ENCODE data around the gene WWTR1.

Gene WWTR1

DNA sequence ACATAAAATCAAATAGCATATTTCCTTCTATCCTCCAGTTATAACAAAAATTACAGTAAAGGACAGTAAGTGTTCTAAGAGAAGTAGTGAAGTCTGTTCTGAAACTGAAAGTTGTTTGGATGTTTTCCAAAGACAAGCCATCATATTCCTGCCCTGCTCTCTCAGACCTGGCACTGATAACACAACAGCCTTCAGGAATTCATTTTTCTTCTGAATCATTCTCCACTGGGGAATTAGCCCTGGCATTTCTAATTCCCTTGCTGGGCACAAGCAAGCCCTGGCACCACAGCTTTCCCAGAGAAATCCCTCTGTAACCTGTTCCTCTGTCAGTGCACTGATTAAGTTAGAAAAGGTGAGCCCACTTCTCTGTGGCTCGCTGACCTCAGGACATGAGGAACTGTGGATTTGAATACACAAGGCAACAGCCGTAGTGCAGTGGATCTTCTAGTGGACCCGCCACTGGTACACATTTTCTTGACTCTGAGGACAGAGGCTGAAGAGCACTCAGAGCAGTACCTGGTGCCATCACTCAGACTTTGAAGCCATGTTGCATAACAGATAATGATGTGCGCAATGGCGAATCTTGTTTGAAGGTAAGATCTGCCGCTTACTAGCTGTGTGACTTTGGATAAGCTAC lies 61.6 kb downstream of the WWTR1 start:
- DNase-seq (ENCODE audit: low read depth in 3 of 3, low spot score in 1 of 3): no peak

GRCh38 chr3:149593418-149594160 lies 64.2 kb downstream of the WWTR1 start:
- DNase-seq (ENCODE audit: low read depth in 3 of 3, low spot score in 1 of 3): no peak

DNA sequence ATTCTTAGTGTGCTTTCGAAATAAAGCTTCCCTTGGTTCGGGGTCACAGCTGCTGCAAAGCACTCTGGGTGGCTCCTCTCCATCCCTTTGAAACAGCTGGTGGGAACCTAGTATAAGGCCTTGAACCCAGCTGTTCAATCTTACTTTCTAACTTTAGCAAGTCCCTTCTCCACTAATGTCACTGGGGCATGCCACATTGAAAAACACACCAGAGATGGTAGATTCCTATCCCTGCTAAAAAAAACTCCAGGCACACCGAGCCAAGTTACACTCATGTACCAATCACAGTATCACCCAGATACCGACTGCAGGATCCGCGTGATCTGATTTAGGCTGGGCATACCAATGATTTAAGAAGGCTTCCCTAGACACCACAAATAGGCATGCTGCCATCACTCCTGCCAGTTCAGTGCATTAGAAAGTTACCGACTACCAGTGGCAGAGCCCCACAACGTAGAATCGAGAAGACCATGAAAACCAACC lies 65.0 kb downstream of the WWTR1 start:
- DNase-seq (ENCODE audit: low read depth in 3 of 3, low spot score in 1 of 3): no peak

DNA sequence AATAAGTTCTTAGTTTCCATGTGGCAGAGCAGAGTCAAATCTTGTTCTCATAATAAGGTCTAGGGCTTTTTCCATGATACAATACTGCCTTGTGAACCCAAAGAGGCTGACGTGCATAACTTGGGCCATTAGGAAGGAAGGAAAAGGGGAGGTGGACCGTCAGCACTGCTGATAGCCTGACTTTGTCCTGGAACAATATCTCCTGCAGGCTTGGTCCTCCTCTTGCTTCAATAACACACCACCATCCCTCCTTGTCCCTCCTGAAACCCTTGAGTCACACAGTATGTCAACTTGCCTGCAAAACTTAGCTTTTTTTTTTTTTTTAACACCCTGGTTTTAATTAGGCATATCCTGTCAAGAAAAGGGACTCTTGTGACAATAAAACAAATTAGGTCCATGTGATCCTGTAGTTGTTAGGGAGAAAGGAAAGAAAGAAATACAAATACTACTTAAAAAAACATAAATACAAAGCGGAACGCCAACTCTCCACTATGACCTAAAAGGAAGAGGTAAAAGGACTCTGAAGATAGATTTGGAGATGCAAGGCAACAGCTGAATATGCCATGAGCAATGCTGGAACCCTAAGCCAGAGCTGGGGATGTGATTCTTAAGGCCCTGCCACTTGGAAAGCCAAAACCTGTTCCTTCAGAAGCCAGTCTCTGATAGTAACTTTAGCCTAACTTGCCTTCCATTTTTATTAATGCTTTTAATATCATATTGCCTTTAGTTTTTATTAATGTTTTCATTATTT lies 67.0 kb downstream of the WWTR1 start:
- DNase-seq (ENCODE audit: low read depth in 3 of 3, low spot score in 1 of 3): no peak

DNA sequence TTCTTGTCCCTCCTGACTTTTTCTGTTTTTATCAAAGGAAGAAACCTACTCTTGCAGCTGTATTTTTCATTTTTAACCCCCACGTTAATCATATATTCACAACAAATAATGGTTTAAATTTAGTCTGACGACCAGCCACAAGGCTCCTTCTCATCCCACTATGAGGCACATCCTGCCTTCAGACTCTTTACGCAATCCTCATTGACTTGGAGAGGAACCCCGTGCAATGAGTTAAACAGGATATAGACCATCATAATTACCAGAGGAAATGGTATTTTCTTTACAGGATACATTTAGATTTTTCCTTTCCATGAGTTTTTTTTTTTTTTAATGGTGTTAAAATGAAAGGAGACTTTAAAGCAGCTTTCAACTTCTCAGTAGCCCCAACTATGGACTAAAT lies 68.5 kb downstream of the WWTR1 start:
- DNase-seq (ENCODE audit: low read depth in 3 of 3, low spot score in 1 of 3): no peak

DNA sequence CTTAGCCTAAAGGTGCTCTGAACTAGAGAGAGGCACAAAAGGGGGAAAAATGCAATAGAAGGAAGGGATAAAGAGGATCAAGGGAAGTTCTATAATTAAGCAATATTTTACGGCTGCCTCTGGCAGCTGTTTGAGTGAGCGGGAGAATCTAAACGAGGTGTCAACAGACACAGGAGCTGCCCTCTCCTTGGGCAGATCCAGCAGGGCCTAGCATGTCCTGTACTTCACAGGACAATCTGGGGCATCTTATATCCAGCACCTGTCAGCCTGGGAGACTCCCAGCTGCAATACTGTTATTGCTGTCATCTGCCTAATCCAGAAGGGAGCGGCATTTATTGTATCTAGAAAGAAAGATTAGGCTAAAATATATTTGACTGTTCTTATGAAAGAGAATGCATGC lies 68.9 kb downstream of the WWTR1 start:
- DNase-seq (ENCODE audit: low read depth in 3 of 3, low spot score in 1 of 3): no peak

- no peak for DNase-seq (ENCODE audit: low read depth in 3 of 3, low spot score in 1 of 3)
Measured at GRCh38 chr3:149587383-149587782, 70.4 kb downstream of the WWTR1 start.

DNA sequence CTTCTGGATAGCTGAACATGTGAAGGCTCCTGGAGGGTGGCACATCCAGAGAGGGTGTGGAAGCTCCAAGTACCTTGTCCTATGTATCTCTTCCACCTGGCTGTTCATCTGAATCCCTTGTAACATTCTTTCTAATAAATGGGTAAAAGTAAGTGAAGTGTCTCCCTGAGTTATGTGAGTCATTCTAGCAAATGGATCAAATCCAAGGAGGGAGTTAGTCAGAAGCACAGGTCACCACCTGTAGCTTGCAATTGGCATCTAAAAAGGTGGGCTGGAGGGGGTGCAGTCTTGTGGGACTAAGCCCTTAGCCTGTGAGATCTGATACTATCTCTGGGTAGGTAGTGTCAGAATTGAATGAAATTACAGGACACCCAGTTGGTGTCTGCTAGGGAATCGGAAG lies 71.0 kb downstream of the WWTR1 start:
- no peak for DNase-seq (ENCODE audit: low read depth in 3 of 3, low spot score in 1 of 3)

GRCh38 chr3:149585401-149585726 lies 72.5 kb downstream of the WWTR1 start:
- DNase-seq (ENCODE audit: low read depth in 3 of 3, low spot score in 1 of 3): no peak

DNA sequence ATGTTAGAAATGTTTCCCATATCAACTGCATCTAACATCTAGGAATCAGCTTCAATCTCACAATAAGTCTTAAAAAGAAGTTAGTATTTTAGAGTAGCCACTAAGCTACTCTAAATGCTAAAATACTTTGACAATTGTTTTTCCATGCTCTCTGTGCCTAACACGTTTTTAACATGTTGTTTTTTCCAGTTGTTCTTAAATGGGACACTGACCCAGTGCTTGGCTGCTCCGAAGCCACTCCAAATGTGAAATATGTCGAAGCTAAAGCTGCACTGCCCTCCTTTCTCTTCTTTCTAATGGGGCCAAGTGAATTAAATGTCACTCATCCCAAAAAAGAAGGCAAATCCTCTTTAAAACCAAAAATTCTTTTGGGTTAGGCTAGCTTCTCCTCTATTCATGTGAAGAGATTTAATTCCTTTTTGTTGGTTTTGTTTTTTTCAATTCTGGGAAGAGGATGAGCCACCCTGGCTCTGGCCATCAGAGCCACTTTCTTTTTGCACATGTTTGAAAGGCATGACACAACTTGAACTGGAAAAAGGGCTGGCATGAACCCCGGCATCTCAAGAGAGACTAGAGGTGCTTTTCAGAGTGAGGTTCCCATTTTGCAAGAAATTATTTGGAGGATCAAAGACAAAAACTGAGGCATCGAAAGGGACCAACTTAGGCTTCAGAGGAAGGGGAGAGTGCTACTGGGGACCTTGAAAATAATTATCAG lies 73.7 kb downstream of the WWTR1 start:
- DNase-seq (ENCODE audit: low read depth in 3 of 3, low spot score in 1 of 3): no peak

DNA sequence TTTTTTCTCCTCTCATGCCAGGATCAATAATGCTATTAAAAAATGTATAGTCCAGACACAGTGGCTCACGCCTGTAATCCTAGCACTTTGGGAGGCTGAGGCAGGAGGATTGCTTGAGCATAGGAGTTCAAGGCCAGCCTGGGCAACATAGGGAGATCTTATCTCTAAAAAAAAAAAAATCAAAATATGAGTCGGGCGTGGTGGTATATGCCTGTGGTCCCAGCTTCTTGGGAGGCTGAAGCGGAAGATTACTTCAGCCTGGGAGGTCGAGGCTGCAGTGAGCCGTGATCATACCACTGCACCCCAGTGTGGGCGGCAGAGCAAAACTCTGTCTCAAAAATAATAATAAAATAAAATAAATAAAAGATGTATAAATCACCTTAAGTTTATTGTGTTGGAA lies 75.4 kb downstream of the WWTR1 start:
- DNase-seq (ENCODE audit: low read depth in 3 of 3, low spot score in 1 of 3): no peak

GRCh38 chr3:149581681-149582370 lies 76.0 kb downstream of the WWTR1 start:
- no peak for DNase-seq (ENCODE audit: low read depth in 3 of 3, low spot score in 1 of 3)

- DNase-seq (ENCODE audit: low read depth in 3 of 3, low spot score in 1 of 3): no peak
Measured at GRCh38 chr3:149581248-149581647, 76.6 kb downstream of the WWTR1 start.

DNA sequence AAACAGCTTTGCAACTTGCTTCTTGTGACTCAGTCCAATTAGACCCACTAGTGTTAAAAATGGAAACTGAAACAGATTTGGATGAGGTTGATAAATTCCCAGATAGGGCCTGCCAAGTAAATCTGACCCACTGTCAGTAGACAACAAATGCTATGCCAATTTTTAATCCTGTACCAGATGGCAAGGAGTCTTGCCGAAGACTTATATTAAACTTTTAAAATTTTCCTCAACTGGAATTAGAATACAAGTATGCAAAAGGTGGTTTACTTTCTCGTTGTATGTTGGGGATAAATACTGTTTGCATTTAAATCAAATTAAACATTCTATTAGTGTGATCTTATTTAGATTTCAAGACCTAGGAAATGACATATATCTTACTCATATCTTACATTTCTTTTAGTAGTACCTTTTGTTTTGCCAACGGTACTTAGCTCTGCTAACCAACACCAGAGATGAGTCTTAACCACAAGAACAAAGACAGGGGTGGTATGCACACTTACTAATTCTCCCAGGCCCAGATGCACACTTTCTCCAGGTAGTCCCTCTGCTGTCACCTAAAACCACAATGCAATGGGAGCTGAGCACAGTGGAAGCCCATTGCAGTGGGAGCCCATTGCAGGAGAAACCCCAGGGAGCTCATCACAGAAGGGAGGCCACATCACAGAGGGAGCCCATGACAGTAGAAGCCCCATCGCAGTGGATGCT lies 77.8 kb downstream of the WWTR1 start:
- no peak for DNase-seq (ENCODE audit: low read depth in 3 of 3, low spot score in 1 of 3)

GRCh38 chr3:149579161-149579560 lies 78.7 kb downstream of the WWTR1 start:
- DNase-seq (ENCODE audit: low read depth in 3 of 3, low spot score in 1 of 3): no peak

DNA sequence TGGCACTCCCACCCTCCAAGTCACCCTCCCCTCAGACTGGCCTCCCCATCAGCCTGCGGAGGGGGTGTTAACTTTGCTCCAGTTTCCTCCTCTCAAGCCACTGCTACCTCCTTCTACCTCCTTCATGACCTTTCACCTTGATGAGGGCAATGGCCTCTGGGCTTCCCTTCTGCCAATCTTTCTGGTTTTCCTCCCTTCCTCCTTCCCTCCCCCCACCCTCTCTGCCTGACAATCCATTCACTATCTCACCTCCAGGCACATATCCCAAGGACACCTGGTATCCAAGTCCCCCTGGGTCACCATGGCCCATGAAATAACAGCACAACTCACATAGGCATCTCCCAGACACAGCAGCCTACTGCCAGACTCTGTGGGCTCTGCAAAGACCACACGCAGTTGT lies 80.0 kb downstream of the WWTR1 start:
- no peak for DNase-seq (ENCODE audit: low read depth in 3 of 3, low spot score in 1 of 3)

GRCh38 chr3:149575961-149576564 lies 81.8 kb downstream of the WWTR1 start:
- no peak for DNase-seq (ENCODE audit: low read depth in 3 of 3, low spot score in 1 of 3)

- DNase-seq (ENCODE audit: low read depth in 3 of 3, low spot score in 1 of 3): no peak
Measured at GRCh38 chr3:149575213-149575960, 82.4 kb downstream of the WWTR1 start.

GRCh38 chr3:149572796-149573414 lies 84.9 kb downstream of the WWTR1 start:
- DNase-seq (ENCODE audit: low read depth in 3 of 3, low spot score in 1 of 3): no peak

All from stimulated activated CD4-positive, alpha-beta T cell treated with anti-CD3 and anti-CD28 coated beads, TNF-alpha, amount 100 ng/mL, for 1 hour (primary cell).